OCI-LY1 (cell line): ENCODE results near the gene DNAH7.

Experiments used
- H2AFZ ChIP-seq: fragments of 200-600 bp; sonication (generic), shearing (Covaris generic); 2 replicates; pipeline ENCODE4 v1.6.0; 2014; ENCODE audit warnings: antibody characterized with exemption, mild to moderate bottlenecking, low read length
- H3F3A ChIP-seq: fragments of 200-600 bp; sonication (generic), shearing (Covaris generic); 2 replicates; pipeline ENCODE4 v1.6.0; 2014; ENCODE audit warnings: mild to moderate bottlenecking, antibody characterized with exemption, low read length, moderate library complexity; ENCODE audit not compliant: insufficient read depth
- H3K27ac ChIP-seq: fragments of 200-600 bp; sonication (generic); 2 replicates; pipeline ENCODE4 v1.5.1; 2014; ENCODE audit warnings: low read length, mixed run types, mild to moderate bottlenecking, low read depth; ENCODE audit not compliant: poor library complexity, severe bottlenecking
- H3K27me3 ChIP-seq: fragments of 200-600 bp; sonication (generic); 2 replicates; pipeline ENCODE4 v1.6.0; 2014; ENCODE audit warnings: antibody characterized with exemption, mild to moderate bottlenecking, low read length, moderate library complexity; ENCODE audit not compliant: insufficient read depth
- H3K36me3 ChIP-seq: fragments of 200-600 bp; sonication (generic); 2 replicates; pipeline ENCODE4 v1.6.1; 2014; ENCODE audit warnings: mild to moderate bottlenecking, antibody characterized with exemption, low read length, moderate library complexity, mixed read lengths; ENCODE audit not compliant: insufficient read depth
- H3K4me1 ChIP-seq: fragments of 200-600 bp; sonication (generic); 2 replicates; pipeline ENCODE4 v1.5.1; 2014; ENCODE audit warnings: mild to moderate bottlenecking, low read length, moderate library complexity; ENCODE audit not compliant: insufficient read depth, severe bottlenecking
- H3K4me2 ChIP-seq: fragments of 200-600 bp; sonication (generic), shearing (Covaris generic); 2 replicates; pipeline ENCODE4 v1.6.1; 2014; ENCODE audit warnings: low read length
- H3K4me3 ChIP-seq: fragments of 200-600 bp; sonication (generic); 2 replicates; pipeline ENCODE4 v1.5.1; 2014; ENCODE audit warnings: low read length, low read depth, mild to moderate bottlenecking, mixed read lengths; ENCODE audit not compliant: poor library complexity, severe bottlenecking
- H3K79me2 ChIP-seq: fragments of 200-600 bp; shearing (Covaris generic); 2 replicates; pipeline ENCODE4 v1.6.1; 2016; ENCODE audit warnings: mixed run types, low read length, mixed read lengths; ENCODE audit not compliant: insufficient read depth
- H3K9ac ChIP-seq: fragments of 200-600 bp; sonication (generic), shearing (Covaris generic); 2 replicates; pipeline ENCODE4 v1.6.1; 2014; ENCODE audit warnings: mild to moderate bottlenecking, low read length, mixed read lengths
- H3K9me2 ChIP-seq: fragments of 200-600 bp; sonication (generic), shearing (Covaris generic); 2 replicates; pipeline ENCODE4 v1.6.1; 2014; ENCODE audit warnings: low read depth, mild to moderate bottlenecking, low read length, mixed read lengths
- H3K9me3 ChIP-seq: fragments of 200-600 bp; shearing (Covaris generic); 2 replicates; pipeline ENCODE4 v1.6.1; 2014; ENCODE audit warnings: low read length, mixed read lengths
- H4K20me1 ChIP-seq: fragments of 200-600 bp; sonication (generic), shearing (Covaris generic); 2 replicates; pipeline ENCODE4 v1.6.0; 2016; ENCODE audit warnings: mild to moderate bottlenecking, low read length; ENCODE audit not compliant: insufficient read depth
- EZH2 ChIP-seq: fragments of 200-600 bp; sonication (generic), shearing (Covaris generic); IDR thresholded peaks from 2 replicates; pipeline ENCODE4 v1.8.0; 2017; ENCODE audit warnings: borderline replicate concordance, mixed run types, mild to moderate bottlenecking, antibody characterized with exemption, low read length, moderate library complexity, mixed read lengths
- TF ChIP-seq, protein P1 (sequence below): fragments of 200-600 bp; sonication (generic), shearing (Covaris generic); IDR thresholded peaks from 2 replicates; pipeline ENCODE4 v1.5.1; 2017; ENCODE audit warnings: mild to moderate bottlenecking, antibody characterized with exemption, low read length, moderate library complexity, mixed read lengths

Gene DNAH7

DNA sequence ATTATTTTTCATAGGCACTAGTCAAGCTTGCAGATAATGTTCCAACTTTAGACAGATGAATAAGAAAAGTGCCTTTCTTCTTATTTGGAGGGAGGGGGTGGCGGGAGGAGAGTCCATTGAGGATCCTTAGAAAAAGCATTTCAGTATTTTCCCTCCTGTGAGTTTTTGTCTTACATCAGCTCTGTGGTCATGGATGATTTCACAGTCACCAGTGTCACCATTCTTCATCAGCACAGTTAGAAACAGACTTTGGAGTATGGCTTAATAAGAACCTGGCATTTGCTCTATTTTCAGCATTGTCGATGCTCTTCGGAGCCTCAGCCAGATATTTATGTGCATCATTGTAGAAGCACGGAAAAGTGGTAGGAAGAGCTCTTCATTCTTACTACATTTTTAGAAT is 341.5 kb downstream of the DNAH7 start:
- Histone ChIP-seq H3K9ac (no peak overlapping the region), H3K36me3 (no peaks in the 10 kb centered on the region), H3F3A (no peaks in the 10 kb centered on the region), H3K4me2 (no peak overlapping the region), H4K20me1 (no peaks in the 10 kb centered on the region), H3K4me1 (no peaks in the 10 kb centered on the region), H3K27me3 (no peaks in the 10 kb centered on the region), H3K9me3 (no peaks in the 10 kb centered on the region), H3K27ac (no peak overlapping the region), H3K79me2 (no peaks in the 10 kb centered on the region), H3K9me2 (no peaks in the 10 kb centered on the region), H3K4me3 (no peak overlapping the region), H2AFZ (no peak overlapping the region)
- TF ChIP-seq, protein P1, sequence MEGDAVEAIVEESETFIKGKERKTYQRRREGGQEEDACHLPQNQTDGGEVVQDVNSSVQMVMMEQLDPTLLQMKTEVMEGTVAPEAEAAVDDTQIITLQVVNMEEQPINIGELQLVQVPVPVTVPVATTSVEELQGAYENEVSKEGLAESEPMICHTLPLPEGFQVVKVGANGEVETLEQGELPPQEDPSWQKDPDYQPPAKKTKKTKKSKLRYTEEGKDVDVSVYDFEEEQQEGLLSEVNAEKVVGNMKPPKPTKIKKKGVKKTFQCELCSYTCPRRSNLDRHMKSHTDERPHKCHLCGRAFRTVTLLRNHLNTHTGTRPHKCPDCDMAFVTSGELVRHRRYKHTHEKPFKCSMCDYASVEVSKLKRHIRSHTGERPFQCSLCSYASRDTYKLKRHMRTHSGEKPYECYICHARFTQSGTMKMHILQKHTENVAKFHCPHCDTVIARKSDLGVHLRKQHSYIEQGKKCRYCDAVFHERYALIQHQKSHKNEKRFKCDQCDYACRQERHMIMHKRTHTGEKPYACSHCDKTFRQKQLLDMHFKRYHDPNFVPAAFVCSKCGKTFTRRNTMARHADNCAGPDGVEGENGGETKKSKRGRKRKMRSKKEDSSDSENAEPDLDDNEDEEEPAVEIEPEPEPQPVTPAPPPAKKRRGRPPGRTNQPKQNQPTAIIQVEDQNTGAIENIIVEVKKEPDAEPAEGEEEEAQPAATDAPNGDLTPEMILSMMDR: no peak
- no peak for TF ChIP-seq EZH2

DNA sequence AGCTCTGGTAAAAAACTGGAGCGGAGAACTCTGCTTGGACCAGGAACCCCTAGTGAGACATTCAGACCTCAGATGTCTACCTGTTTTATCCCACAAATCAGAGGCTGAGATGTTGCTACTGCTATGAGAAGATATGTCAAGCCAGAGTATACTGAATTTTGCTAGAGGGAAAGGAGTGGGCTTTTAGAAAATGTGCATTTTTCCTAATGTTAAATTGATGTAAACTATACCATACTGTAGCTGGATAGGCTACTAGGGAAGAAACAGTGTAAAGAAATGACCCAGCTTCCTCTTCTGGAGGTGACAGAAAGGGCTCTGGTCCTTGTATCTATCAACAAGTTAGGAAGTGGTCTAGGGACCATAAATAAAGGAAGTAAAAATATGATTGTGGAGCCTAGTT is 346.6 kb downstream of the DNAH7 start:
- Histone ChIP-seq H4K20me1 (no peaks in the 10 kb centered on the region), H2AFZ (no peak overlapping the region), H3K27ac (no peak overlapping the region), H3K36me3 (no peaks in the 10 kb centered on the region), H3K27me3 (no peaks in the 10 kb centered on the region), H3K4me2 (no peak overlapping the region), H3K9ac (no peak overlapping the region), H3K4me3 (no peak overlapping the region), H3K4me1 (no peaks in the 10 kb centered on the region), H3K9me2 (no peaks in the 10 kb centered on the region), H3F3A (no peaks in the 10 kb centered on the region), H3K9me3 (no peaks in the 10 kb centered on the region), H3K79me2 (no peaks in the 10 kb centered on the region)
- TF ChIP-seq, protein P1: no peak
- no peak for TF ChIP-seq EZH2

DNA sequence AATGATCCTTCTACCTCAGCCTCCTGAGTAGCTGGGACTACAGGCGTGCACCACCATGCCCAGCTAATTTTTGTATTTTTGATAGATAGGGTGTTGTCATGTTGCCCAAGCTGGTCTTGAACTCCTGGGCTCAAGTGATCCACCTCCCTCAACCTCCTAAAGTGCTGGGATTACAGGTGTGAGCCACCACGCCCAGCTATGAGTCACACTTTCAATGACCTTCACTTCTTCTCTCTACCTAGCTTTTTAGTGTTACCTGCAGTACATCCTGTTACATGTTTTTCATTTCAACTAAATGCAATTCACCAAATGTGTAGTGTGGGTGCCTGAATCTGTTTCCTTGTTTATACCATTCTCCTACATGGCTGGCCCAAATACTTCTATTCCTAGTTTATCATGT is 347.6 kb downstream of the DNAH7 start:
- H3K9ac ChIP-seq: no peak overlapping the region
- no peaks in the 10 kb centered on the region for H3K79me2 ChIP-seq
- no peak overlapping the region for H3K4me2 ChIP-seq
- no peaks in the 10 kb centered on the region for H4K20me1 ChIP-seq
- H3K9me2 ChIP-seq: no peaks in the 10 kb centered on the region
- no peaks in the 10 kb centered on the region for H3K4me1 ChIP-seq
- no peaks in the 10 kb centered on the region for H3K9me3 ChIP-seq
- no peak overlapping the region for H3K27ac ChIP-seq
- H3K27me3 ChIP-seq: no peaks in the 10 kb centered on the region
- no peaks in the 10 kb centered on the region for H3F3A ChIP-seq
- TF ChIP-seq, protein P1: no peak
- H3K36me3 ChIP-seq: no peaks in the 10 kb centered on the region
- no peak overlapping the region for H2AFZ ChIP-seq
- no peak overlapping the region for H3K4me3 ChIP-seq
